NCI-H187 treated with DMSO at 0.1 percent for 48 hours (cell line): Measurements from ENCODE around the gene VAMP4.

ENCODE experiments used
- DNase-seq: peaks from one replicate; lab custom pipeline; 2025; lab: John Stamatoyannopoulos, UW

The VAMP4 gene, protein sequence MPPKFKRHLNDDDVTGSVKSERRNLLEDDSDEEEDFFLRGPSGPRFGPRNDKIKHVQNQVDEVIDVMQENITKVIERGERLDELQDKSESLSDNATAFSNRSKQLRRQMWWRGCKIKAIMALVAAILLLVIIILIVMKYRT

DNA sequence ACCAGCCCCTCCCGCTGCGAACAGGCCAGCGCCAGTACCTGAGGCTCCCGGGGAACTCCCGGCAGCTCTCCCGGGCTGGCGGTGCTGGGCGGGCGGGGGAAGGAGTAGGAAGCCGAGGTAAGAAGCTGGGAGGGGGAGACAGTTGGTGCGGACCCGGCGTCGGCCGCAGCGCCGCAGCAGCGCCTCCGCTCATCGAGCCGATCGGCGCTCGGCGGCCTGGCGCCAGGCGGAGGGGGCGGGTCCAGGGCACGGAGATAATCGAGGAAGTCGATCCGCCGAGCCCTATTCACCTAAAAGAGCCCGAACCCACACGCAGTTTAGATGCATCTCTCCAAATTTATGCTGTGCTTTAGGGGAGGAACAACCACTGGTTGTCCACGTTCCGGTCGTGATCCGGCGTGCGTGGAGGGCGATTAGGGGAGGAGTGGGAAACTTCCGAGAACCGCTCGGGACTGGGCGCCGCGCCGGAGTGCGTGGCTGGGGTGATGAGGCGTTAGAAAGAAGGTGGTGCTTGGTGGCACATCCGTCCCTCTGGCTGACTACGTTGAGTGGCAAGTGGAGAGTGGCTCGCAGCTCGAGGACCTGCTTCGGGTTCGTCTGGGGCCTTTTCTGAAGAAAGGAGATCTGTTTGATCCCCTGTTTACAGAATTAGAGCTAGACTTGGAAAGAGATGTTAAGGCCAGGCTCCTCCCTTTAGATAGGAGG is at the start of gene VAMP4:
TSS of gene VAMP4 (minus strand) at position 194 of the 705 bp plus-strand sequence. CDS start 3,651 bp downstream, outside the sequence.
- peak; percentile 74 for DNase-seq

DNA sequence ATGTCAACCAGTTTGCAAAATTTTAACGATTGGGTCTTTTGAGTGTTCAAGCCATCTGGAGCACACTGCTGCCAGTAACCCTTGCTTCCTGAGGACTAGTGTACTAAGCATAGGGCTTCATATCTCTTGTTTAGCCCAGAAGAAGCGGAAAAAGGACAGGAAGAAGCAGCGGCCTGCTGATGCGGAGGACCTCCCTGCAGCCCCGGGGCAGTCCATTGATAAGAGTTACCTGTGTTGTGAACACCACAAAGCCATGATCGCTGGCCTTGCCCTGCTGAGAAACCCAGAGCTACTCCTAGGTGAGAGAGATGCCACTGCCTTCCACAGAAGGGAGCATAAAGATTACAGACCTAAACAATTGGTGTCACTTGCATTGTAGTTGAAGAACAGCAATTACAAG is 48.5 kb upstream of the VAMP4 start:
- no peak for DNase-seq

DNA sequence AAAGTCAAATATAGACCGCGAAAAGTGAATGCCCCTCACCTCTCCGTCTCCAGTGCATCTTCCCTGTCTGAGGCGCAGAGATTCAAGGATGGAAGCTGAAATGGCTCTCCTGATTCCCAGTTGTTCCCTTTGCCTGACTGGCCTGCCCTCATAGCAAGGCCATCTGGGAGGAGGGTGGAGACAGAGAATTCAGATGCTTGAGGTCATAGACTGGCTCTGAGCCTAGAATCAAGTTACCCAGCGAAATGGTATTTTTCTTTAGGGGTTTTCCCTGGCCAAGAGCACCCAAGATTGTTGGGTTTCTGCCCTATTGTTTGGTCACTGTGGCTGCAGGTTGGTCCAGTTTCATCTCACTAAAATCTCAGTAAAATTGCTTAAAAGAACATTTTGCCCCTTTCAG is 46.8 kb upstream of the VAMP4 start:
- no peak for DNase-seq

DNA sequence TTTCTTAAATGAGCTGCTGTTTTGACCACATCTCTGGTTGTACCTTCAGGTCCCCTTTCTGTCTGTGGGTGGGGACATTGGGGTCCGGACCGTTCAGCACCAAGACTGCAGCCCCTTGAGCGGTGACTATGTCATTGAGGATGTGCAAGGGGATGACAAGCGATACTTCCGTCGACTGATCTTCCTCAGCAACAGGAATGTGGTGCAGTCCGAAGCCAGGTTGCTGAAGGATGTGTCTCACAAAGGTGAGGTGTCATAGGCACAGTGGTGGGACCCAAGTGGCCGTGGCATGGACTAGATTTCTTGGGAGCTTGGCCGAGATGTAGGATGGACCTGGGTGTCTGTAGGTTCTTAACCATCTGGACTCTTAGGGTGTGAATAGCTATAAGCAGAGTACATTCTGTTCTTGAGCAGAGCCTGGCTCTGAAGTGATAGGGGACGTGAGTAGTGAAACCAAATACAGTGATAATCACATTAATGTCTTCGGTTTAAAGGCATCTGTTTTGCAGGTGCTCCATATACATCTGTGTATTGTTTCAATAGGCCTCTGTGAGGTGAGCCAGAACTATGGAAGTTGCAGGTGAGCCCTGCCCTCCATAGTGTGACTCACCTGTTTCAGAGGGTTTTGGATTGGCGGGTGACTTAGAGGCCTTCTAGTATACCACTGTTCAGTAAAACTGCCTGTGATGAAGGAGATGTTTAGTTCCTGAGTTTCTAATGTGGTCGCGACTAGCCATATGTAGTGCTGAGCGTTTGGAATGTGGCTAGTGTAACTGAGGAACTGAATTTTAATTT is 46.0 kb upstream of the VAMP4 start:
- no peak for DNase-seq

DNA sequence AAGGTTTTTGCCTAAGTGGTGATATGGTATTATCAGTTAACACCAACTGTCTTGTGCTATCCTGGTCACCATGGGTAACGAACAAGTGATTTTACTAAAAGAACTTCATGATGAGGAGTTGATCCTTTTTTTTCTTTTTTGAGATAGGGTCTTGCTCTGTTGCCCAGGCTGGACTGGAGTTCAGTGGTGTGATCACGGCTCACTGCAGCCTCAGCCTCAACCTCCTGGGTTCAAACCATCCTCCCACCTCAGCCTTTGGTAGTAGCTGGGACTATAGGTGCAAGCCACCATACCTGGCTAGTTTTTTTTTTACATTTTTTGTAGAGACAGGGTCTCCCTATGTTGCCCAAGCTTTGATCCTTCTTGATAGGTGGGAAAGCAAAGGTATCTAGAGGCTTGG is 44.7 kb upstream of the VAMP4 start:
- DNase-seq, result no peak

DNA sequence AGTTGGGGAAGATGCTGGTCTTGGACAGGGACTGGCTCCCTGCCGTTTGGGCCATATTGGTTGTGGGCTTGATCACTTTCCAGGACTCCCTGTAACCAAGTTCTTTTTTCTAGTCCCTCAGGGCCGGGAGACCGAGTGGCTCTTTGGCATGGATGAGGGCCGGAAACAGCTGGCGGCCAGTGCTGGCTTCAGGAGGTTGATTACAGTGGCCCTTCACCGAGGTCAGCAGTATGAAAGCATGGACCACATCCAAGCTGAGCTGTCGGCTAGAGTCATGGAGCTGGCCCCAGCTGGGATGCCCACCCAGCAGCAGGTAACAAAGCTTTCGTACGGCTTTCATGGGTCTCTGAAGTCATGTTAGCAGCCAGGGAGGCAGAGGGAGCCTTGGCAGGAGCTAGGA is 43.9 kb upstream of the VAMP4 start:
- no peak for DNase-seq

DNA sequence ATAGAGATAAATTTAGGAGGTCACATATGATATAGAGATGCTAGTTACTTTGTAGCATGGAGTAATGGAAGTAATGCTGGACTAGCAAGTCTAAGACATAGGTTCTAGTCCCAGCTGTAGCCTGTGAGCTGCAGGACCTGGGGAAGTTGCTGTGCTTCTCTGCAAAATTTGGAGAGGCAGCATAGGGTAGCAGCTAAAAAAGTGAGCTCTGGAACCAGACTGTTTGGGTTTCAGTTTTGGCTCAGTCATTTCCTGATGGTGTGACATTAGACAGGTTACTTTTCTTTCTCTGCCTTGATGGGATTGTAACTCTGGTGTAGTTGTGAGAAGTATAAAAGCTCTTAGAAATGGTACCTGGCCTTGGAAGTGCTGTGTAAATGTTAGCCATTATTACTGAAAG is 42.9 kb upstream of the VAMP4 start:
- DNase-seq, result no peak

DNA sequence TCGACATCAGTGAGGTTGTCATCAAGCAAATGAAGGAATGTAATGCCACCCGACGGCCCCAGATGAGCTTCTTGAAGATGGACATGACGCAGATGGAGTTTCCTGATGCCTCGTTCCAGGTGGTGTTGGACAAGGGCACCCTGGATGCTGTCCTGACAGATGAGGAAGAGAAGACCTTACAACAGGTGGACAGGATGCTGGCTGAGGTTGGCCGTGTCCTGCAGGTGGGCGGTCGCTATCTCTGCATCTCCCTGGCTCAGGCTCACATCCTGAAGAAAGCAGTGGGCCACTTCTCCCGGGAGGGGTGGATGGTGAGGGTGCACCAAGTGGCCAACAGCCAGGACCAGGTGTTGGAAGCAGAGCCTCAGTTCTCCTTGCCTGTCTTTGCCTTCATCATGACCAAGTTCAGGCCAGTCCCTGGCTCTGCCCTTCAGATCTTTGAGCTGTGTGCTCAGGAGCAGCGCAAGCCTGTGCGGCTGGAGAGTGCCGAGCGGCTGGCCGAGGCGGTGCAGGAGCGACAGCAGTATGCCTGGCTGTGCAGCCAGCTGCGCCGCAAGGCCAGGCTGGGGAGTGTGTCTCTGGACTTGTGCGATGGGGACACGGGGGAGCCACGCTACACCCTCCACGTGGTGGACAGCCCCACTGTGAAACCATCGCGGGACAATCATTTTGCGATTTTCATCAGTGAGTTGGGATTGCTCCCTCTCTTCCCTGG is 42.1 kb upstream of the VAMP4 start:
- no peak for DNase-seq

DNA sequence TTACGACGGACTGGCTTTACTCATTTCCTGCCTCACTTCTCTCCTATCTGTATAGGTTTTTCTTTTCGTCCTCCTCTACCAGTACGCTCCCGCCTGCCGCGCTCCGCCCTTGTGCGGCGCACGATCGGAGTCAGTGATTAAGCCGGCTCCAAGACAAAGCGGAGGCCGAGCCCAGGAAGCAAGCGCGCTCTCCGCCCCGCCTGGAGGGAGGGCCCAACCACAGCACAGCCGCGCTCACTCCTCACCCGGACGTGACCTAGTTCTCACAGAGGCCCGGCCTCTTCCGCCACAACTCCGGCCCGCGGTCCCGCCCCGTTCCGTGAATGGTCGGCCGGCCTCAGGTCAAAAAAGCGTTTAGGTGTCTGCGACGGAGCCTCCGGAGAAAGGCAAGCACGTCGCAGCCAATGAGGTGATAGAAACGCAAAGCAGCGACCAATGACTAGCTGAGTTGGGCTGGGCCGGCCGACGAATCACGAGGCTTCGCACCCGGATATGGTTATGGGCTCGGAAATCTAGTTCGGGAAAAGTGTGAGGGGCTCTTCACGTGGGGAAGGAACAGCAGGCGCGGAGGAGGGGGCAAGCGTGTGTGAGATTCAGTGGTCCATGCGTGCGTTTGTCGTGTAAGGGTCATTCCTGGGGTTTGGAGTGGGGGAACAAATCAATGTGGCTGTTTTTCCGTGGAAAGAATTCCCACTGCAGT is 39.5 kb upstream of the VAMP4 start, which contains the start of gene METTL13:
TSS of gene METTL13 (plus strand) at position 485 of the 700 bp plus-strand sequence. CDS start 308 bp downstream, outside the sequence.
- peak; percentile 100 for DNase-seq

DNA sequence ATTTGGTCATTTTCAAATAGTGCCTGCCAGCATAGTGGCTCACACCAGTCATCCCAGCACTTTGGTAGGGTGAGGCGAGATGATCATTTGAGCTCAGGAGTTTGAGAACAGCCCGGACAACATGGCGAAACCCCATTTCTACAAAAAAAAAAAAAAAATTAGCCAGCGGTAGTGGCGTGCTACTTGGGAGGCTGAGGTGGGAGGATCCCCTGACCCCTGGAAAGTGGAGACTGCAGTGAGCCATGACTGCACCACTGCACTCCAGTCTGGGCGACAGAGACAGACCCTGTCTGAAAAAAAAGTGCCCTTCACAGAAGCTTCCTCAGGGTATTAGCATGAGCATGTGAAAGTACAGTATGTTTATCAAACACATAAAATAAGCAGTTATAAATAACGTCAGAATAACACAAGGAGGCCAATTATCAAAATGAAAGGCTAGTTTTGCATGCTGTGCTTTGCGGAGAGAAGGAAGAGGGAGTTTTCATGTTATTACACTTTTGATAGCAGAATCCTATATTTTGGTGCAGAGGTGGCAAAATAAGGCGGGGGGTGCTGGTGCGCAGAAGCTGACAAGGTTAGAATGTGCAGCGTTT is 38.8 kb upstream of the VAMP4 start:
- DNase-seq, result no peak

DNA sequence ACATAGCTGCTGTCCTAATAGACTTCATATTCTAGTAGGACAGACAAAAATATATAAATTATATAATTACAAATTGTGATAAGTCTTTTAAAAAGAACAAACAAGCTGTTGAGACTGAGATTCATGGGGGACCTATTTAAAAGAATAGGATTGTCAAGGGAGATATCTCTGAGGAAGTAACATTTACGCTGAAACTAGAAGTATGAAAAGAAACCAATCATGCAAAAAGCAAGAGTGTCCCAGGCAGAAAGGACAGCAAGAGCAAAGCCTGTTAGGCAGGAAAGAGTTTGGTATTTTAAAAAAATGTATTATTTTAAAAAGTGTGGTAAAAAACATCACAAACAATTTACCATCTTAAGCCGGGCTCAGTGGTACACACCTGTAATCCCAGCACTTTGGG is 30.4 kb upstream of the VAMP4 start:
- no peak for DNase-seq

DNA sequence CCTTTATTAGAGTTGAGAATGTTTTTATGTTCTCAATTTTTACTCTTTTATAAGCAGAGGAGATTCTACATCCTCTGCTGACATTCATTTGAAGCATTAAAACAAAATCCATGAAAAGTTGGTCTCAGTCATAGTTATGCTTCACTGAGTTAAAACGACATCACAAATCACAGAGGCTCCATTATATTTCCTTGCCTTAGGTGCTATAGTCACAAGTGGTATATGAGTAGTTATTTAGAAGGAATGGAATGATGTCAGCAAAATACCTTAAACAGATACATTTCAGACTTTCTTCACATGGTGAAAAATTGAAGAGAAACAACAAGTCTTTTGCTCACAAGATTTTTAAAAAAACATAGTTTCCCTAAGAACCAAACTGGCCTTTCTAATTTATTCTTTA is 27.9 kb upstream of the VAMP4 start:
- DNase-seq, result no peak

DNA sequence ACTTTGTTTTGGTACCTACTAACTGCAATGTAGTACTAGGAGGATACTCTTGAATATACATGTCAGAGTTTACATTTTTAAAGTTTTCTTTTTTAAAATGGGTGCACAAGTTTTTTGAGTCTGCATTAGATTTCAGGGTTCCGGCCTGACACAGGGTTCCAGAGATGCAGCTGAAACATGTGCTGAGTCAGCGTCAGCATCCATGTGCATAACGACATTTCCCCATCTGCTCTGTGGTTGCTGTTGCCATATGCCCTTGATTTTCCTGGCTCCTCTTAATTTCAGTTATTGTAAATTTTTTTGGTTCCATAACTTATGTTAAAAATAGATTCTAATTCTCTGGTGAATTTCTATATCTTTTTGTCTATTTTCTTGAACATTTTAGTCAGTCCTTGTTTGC is 27.3 kb upstream of the VAMP4 start:
- DNase-seq, result no peak

DNA sequence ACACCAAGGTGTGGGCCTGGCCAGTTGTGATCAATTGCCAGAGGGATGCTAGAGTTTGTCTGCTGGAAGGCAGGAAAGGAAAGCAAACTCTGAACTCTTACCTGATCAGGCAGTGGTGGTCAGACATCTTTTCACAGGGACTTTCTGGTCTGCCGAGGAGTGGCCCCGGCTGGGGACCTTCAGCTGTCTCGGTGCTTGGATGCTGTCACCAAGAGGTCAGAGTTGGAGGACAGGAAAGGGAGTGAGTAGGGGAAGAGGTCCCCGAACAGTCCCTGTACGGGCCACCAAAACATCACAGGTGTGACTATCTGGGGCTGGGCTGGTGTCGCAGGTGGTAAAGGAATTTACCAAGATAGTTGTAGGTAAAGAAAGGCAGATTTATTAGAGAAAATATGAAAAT is 21.9 kb upstream of the VAMP4 start:
- no peak for DNase-seq

DNA sequence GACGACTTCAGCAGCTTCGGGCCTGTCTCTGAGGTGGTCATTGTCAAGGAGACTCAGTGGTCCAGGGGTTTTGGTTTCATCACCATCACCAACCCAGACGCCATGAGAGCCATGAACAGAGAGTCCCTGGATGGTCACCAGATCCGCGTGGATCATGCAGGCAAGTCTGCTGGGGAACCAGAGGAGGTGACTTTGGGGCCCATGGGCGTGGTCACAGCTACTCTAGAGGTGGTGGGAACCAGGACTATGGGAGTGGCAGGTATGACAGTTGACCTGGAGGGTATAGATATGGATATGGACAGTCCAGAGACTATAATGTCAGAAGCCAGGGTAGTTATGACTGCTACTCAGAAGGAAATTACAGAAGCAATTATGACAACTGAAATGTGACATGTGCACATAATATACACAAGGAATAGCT is 20.3 kb upstream of the VAMP4 start:
- DNase-seq, result no peak

DNA sequence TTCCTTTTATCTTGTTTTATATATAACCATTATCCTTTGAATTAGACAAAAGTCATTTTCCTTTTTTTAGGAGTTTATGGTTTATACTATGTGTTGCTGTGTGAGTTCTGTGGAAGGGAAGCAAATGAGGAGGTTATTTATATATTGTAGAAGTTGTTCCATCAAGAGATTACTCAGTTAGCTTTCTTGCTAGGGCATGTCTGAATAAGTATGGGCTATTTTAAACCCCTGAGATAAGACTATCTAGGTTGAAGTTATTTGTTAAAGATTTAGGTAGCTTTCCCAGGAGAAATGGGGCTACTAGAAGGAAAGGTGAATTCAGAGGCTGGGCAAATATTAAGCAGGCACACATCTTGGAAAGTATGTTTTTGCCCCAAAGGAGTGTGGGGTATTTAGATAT is 16.1 kb upstream of the VAMP4 start:
- DNase-seq, result no peak

DNA sequence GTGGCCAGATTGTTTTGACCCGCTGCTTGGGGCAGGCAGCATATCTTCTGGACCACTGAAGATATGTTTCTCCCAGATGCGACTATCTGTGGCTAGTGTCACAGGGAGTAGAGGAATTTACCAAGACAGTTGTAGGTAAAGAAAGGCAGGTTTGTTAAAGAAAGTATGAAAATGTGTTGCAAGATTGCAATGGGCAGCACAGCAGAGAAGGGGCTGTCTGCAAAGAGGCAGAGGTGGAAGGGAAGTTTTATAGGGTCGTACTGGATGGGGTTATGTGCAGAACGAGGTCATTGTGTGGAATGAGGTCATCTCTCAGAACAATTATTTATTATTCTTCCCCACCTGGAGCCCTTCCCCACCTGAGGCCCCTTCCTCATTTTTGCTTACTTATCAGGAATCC is 15.0 kb upstream of the VAMP4 start:
- no peak for DNase-seq

DNA sequence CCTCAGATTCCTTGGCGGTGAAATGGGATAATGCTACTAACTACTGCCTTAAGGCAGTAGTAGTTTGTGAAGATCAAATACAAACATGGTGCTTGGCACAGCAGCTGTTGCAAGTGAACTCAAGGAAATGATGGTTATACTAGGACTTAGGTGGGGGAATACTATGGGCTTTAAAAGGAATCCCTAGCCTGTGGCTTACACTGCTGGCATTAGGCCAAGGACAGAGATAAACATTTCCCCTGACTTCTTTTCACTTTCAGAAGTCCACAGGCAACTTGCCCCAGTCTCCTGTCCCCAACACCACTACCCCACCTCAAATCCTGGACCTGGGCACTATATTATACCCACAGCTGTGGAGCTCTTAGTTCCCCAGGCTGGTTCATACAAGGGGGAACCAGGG is 13.1 kb upstream of the VAMP4 start:
- no peak for DNase-seq

DNA sequence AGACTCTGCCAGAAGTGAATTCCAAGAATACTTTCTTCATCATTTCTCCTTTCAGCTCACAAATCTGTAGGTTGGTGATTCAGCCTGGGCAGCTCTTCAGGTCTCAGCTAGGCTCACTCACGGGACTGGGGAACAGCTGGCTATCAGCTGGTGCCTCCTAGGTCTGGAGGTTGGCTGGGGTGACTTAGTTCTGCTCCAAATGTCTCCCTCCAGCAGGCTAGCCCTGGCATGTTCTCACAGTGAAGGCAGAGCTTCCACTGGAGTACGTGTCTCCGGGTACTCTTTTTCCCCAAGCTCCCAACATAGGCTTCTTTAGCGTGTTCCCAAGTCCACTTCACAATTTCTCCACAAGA is 12.5 kb upstream of the VAMP4 start:
- DNase-seq, result no peak

DNA sequence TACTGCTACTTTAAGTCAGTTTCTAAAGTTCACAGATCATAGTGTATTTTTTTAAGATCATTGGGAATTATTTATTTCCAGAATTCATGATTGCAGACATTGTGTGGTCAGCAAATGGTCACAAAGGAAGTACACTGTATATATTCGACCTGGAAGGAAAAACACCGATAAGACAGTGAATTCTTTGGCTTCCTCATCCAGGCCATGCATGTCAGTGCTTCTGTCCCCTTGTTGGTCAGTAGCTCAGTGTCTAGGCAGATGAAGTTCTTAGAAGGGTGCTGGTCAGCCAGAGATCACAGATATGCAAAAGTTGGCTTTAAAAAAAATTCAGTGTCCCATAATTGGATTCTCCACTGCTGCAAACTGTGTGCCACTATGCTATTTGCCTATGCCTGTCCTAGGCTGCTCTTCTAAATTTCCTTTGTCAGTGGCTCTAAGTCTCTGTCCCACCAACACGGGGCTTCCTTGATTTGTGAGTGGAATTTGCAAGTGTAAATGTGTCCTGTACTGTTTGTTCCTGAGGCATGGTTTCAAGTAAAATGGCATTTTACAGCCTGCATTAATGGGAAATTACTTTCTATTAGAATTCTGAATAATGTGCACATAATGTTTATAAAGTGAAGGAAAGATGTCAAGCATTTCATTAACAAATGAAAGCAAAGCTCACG is 12.0 kb upstream of the VAMP4 start:
- DNase-seq, result no peak

DNA sequence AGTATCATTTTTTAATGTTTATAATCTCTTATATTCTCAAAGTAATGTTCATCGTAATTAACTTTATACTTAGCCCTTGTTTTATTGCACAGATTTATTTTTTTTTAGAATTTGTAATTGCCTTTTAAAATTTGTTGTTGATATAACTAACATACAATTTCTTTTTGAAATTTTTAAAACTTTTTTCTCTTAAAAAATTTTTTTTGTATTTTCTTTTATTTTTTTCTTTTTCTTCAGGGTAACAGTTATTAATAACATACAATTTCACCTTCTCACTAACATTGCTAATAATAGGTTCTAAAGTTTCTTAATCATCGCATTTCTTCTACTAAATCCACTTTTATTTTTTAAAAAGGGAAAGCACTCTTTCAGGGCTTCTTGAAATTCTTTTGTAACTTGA is 11.3 kb upstream of the VAMP4 start:
- DNase-seq, result no peak
